Amniotic epithelial cell (primary cell): ENCODE data around the gene MCTP1.

Source experiments
- DNase-seq: peaks from one replicate; pipeline ENCODE4 v3.0.0-alpha.2; 2010; ENCODE audit warnings: low read depth

The MCTP1 gene

DNA sequence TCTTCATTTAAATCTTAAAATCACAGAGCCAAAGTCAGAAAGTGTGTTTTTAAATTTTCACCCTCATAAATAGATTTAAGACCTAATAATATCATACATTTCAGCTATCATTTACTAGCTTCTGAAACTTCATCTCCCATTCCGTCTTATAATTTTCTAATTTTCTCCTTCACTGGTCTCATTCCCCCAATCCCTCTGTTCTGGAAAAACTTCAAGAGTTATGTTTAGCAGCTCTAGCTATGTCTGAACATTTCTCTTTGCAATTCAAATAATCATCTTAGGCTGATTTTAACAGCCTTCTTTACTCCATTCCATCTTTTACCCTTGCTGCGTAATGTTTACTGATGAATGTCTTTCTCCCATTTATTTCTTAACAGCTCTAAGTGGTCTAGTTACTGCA lies 474.0 kb downstream of the MCTP1 start:
- DNase-seq: no peak

GRCh38 chr5:94810281-94810680 lies 474.6 kb downstream of the MCTP1 start:
- no peak for DNase-seq

GRCh38 chr5:94808497-94808896 lies 476.4 kb downstream of the MCTP1 start:
- DNase-seq: no peak

GRCh38 chr5:94807985-94808384 lies 476.9 kb downstream of the MCTP1 start:
- DNase-seq: no peak

GRCh38 chr5:94802450-94802849 lies 482.4 kb downstream of the MCTP1 start:
- DNase-seq: peak; percentile 21

DNA sequence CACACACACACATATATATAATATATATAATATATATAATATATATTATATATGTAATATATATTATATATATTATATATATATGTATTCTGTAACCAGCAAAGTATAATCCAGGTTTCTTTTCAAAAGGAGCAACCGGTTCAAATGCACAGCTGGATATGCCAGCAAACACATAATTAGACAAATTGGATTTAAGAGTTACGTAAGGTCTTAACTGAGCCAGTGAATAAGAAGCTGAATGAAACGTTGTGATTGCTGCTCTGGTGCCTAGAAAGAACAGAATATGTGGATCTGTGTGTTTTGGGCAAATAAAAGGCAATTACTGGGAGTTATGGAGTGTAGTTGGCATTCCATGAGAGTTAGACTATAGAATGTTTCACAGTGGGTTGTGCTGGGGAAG lies 488.3 kb downstream of the MCTP1 start:
- no peak for DNase-seq

GRCh38 chr5:94793816-94794198 lies 491.1 kb downstream of the MCTP1 start:
- peak; percentile 24 for DNase-seq

DNA sequence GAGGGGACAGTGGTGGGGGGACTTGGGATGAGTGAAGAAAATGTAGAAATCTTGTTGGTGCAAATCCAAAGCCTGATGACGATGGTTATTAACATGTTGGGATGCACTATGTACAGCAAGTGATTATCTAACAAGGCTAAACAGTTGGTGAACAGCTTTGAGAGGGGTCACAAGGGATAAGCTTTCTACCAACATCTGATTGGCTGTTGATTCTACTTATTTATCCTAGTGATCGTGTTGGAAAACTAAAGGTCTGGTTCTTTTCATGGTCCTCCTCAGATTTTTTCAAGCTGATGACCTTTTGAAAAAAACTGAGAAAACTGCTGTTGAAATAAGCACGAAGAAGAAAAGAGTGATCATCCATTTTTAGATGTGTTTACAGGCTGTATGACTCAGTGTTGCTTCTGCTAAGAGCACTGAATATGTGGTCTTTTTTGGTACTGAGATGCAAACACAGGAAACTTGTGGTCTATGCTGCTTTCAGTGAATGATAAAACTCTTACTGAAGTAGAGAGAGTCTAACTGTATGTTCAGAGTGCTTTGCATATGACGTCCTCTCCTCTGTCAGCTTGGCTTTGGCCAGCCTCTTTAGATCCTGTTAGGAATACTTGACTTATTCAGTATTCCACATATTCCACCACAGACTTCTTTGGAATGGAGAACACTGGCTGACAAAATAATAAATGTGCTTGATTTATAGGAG lies 491.6 kb downstream of the MCTP1 start:
- DNase-seq: peak; percentile 91

DNA sequence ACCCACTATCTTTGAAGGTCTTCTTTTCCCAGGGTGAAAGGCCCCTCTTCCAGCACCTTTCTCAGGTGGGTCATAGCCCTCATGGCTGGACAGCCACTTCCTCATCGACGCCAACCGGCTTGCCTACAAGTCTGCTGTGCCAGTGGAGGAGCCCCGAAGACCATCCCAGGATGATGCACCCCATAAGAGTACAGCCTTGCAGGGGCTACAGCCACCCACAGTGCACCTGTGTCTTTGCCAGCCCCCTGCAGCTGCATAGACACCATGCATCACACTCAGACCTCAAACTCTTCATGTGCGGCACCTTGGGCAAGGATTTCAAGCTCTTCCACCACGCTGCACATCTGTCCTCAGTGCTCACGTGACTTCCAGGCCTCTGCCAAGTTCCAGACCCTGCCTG lies 493.1 kb downstream of the MCTP1 start:
- DNase-seq: no peak

DNA sequence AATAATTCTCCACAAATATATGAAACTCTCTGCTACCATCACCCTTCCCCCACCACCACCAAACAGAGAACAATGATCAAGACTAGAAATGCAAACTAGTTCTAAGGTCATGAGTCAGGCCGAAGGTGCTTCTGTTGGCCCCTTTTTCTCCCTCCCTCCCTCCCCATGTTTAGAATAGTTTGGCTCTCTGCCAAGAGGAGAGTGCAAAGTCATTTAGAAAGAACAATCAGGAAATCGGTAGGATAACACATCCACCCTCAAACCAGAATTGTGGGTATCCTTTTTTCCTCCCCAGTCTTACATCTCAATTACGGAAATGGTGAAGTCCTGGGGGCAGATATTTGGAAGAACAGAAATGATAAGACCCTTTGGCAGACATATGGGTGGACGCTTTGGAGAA lies 496.4 kb downstream of the MCTP1 start:
- no peak for DNase-seq

DNA sequence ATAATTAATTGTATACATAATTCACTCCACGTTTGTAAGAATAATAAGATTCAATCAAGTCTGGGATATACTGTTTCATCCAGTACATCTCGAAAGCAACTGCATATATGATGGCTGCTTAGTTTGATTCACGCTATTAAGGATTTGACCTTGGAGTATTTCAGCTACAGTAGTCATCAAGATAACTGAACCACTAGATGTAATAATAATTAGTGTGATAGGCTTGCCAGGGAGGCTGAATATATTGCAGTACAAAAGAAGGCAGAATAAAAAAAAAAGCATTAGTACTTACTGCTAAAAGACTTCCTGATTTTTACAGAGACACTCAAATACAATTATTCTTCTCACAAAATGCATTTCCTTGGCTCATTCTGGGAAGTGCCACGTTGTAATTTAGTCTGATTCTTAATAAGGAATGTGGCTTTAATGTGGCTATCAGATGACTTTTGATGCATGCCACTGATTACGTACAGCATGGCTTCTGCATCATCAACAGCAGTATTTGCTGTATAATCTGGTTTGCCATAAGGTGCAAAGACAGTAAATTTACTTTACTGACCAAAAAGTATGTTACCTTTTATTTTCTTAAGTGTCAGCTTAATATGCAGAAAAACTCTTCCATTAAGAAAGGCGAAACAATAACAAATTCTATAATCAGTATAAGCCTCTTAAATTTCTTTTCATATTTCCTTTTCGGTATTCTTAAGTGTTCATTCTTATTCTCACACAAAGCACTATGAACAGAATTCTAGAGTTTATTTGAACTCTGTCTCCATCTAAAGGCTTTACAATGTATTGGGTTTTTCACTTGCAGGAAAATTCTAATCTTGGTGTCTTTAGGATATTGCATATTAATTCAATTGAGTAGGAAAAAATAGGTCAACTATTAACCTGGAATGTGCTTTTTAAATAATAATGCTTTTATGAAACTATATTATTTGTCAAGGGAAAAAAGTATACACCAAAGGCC lies 500.1 kb downstream of the MCTP1 start:
- peak; percentile 14 for DNase-seq

GRCh38 chr5:94782383-94782782 lies 502.5 kb downstream of the MCTP1 start:
- no peak for DNase-seq

DNA sequence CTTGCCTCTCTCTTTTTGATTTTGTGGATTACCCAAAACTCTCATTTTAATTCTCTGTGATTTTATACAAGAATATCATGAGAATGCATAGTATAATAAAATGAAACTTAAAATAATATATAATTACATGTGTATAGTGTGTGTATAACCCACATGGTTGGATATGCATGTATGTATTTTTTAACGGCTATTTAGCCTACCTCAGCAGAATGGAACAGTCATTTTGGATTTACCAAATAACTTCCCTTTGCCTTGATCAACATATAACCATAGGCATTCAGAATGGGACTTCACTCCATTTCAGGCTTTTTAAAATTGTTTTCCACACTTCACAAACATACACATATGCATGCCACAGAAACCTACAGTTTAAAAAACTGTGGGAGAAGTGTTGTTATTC lies 505.2 kb downstream of the MCTP1 start:
- no peak for DNase-seq

- DNase-seq: no peak
These were observed 506.2 kb downstream of the MCTP1 start for GRCh38 chr5:94778732-94779131.

- DNase-seq: no peak
These were observed 506.6 kb downstream of the MCTP1 start for GRCh38 chr5:94778299-94778698.

DNA sequence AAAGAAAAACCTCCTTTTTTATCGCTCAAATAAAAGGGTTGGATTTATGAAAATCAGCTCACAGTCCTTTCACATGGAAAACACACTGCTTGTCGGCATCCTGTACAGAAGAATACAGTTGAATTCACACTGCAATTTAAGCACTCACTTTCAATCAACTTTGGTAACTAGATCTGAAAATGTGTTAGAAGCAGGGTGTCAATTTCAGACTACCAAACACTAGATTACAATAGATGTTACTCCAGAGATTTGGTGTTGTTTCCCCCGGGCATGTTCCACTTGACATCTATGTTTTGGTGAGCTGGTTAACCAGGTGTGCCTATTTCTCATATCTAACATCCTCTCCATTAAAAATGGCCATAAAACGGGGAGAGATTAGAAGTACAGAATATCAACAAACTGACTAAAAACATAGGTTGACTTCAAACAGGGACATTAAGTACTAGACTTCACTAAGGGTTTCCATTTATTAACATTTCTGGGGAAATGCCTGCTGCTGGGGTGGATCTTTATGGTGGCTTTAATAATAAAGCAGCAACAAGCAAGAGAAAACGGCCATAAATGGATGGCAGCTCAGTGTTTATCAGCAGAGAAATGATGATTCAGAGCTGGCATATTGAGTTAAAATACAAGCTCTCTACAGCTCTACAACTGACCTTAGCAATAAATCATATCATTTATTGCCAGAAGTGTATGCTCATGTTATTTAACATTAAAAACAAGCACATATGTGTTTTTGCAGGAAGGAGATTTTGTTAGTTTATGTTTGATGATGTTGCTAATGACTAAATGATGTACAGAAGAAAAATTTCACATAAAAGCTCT lies 507.6 kb downstream of the MCTP1 start:
- peak; percentile 26 for DNase-seq

DNA sequence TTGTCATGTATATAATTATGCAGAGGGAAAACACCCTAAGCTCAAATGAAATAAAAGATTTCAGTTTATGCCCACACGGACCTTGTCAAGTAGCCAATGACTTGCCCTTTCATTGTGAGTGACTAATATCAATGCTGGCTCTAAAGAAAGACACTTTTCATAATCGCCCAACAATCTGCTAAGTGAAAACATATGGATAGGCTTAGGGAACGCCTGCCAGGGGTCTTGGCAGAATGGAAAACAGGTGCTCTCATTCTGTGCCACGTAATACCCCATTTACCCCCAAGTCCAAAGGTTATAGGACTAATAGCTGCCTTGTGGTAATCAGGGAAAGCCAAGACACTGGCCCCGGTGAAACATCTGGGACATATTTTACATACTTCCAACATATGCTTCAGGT lies 508.7 kb downstream of the MCTP1 start:
- no peak for DNase-seq

DNA sequence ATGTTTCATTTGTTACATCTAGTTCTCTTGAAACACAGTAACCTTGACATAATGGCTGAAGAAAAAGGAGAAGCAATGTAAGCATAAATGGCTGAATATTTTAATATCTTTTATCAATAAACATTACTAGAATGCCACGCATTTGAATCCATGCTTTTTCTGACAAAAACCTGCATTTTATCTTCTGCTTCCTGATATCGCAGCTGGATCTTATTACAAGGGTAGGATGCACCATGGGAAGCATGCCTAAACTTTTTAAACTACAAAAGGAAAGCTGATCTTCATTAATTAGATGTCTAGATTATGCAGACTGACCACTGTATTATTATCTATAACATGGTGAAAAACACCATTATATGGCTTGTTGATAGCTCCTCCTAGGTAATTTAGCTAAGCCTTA lies 509.8 kb downstream of the MCTP1 start:
- DNase-seq: no peak

DNA sequence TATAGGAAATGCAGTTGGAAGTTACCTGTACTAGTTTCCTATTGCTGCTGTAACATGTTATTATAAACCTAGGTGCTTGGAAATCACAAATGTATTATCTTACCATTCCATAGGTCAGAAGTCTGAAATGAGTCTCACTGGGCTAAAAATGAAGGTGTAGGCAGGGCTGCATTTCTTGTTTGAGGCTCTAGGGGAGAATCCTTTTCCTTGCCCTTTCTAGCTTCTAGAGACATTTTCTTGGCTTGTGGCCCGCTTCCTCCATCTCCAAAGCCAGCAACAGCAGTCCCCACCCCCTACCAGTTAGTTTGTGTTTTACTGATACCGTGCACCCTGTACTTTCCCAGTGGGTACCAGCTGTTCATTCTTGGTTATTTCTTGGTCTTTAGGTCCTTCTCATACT lies 513.2 kb downstream of the MCTP1 start:
- no peak for DNase-seq

- DNase-seq: no peak
These were observed 514.9 kb downstream of the MCTP1 start for GRCh38 chr5:94769996-94770395.

DNA sequence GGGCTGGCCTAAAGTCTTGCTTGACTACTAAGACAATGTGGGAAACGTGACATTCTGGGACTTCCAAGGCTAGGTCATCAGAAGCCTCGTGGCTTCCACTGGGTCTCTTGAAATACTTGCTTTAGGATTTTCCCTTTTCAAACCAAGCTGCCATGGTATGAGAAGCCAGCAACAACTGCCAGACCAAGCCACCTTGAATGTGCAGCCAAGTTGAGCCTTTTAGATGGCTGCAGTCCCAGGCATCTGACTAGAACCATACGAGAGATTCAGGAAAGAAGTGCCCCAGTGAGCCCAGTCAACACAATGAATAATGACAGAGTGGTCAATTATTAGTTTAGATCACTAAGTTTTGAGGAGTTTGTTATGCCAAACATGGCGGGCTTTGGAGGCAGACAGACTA lies 523.1 kb downstream of the MCTP1 start:
- DNase-seq: no peak

GRCh38 chr5:94761055-94761454 lies 523.8 kb downstream of the MCTP1 start:
- no peak for DNase-seq

GRCh38 chr5:94759961-94760360 lies 524.9 kb downstream of the MCTP1 start:
- no peak for DNase-seq
